Occipital lobe (tissue), 2 donors: ENCODE data around the gene CCDC88B. TPM values are rescaled to one million over a fixed set of nuclear protein-coding genes. Genes with fewer than 3 reads are reported as not detected.
A peak's percentile ranks its signal among the peaks of the same experiment; 100 is the strongest.

Source experiments
- DNase-seq: peaks from one replicate; lab custom pipeline; 2025; lab: John Stamatoyannopoulos, UW
- total RNA-seq: library from RNA; depleted of rRNA; stranded (reverse); fragments of >200 nt; gene quantifications from one replicate; pipeline ENCODE4 v1.2.3, GENCODE V29; 2014

The CCDC88B gene
- total RNA-seq, result 1.4 TPM

GRCh38 chr11:64339754-64340408 lies at the start of gene CCDC88B:
TSS of gene CCDC88B (plus strand) at chr11:64340204. CDS start at chr11:64340267, 63 bp downstream.
- no peak for DNase-seq

GRCh38 chr11:64290352-64291261 lies 49.4 kb upstream of the CCDC88B start:
- no peak for DNase-seq

GRCh38 chr11:64291262-64291751 lies 48.7 kb upstream of the CCDC88B start, which contains the start of gene KCNK4:
TSS of gene KCNK4 (plus strand) at chr11:64291302. CDS start at chr11:64293019, 1,717 bp downstream.
- DNase-seq, result no peak

- DNase-seq, result no peak
Observed at GRCh38 chr11:64291752-64292459, 48.1 kb upstream of the CCDC88B start.

GRCh38 chr11:64292460-64293254 lies 47.3 kb upstream of the CCDC88B start:
- no peak for DNase-seq

- no peak for DNase-seq
Observed at GRCh38 chr11:64294774-64295173, 45.2 kb upstream of the CCDC88B start.

GRCh38 chr11:64295760-64296159 lies 44.2 kb upstream of the CCDC88B start:
- no peak for DNase-seq

GRCh38 chr11:64296236-64296635 lies 43.8 kb upstream of the CCDC88B start:
- no peak for DNase-seq

- DNase-seq, result no peak
Observed at GRCh38 chr11:64296830-64297698, 42.9 kb upstream of the CCDC88B start.

- DNase-seq, result no peak
Observed at GRCh38 chr11:64297699-64298358, 42.2 kb upstream of the CCDC88B start.

- peak; percentile 47 for DNase-seq
Observed at GRCh38 chr11:64298966-64299846, 40.8 kb upstream of the CCDC88B start.

- DNase-seq, result no peak
Observed at GRCh38 chr11:64299847-64300648, 40.0 kb upstream of the CCDC88B start, which contains the start of gene CATSPERZ. TSS of gene CATSPERZ (plus strand) at chr11:64300358. CDS start at chr11:64300411, 53 bp downstream.

GRCh38 chr11:64303109-64304031 lies 36.6 kb upstream of the CCDC88B start:
- DNase-seq, result no peak

- DNase-seq, result no peak
Observed at GRCh38 chr11:64304032-64304315, 36.0 kb upstream of the CCDC88B start.

GRCh38 chr11:64304316-64305072 lies 35.5 kb upstream of the CCDC88B start:
- DNase-seq, result peak; percentile 81
